Measurements from ENCODE around the gene ZWILCH.

DNA sequence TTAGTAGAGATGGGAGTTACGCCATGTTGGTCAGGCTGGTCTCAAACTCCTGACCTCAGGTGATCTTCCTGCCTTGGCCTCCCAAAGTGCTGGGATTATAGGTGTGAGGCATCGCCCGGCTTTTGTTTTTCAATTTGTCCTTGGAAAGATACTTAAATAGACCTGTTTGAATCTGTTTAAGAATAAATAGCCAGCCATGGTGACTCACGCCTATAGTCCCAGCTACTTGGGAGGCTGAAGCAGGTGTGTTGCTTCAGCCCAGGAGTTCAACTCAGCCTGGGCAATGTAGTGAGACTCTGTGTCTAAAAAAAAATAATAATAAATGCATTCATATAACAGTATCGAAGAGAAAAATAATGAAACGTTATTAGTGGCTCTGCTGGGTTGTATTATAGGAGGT lies 24.9 kb upstream of the ZWILCH start:
- TF ChIP-seq EZH2 (IDR thresholded peaks at IDR 0.05; ENCODE audit: insufficient read depth, poor library complexity, severe bottlenecking) = no peak
- no peak for TF ChIP-seq EZH2phosphoT487 (IDR thresholded peaks at IDR 0.05; ENCODE audit: insufficient read depth, low read depth)
